ENCODE results near the gene CFH.
A peak's percentile ranks its signal among the peaks of the same experiment; 100 is the strongest.

The CFH gene

GRCh38 chr1:196659471-196659870 lies 7.6 kb downstream of the CFH start:
- Histone ChIP-seq H4K20me1 (no peaks in the 10 kb centered on the region), H3K9ac (no peak overlapping the region), H3K27ac (no peak overlapping the region), H3K36me3 (no peaks in the 10 kb centered on the region), H3K9me3 (replicated peaks in 1 of 11) (no peaks in the 10 kb centered on the region), H3K27me3 (no peaks in the 10 kb centered on the region), H3K4me1 (peaks cover 0 to 6% (median 0%) of the 10 kb centered on the region in 10 experiments; a peak in 1 of 20 replicates), H3K4me2 (no peak overlapping the region), H3K4me3 (no peak overlapping the region)
- TF ChIP-seq Cebpa-rat (IDR thresholded peaks at IDR 0.05), result no peak

- no peak overlapping the region for H3K9ac ChIP-seq
- no peaks in the 10 kb centered on the region for H3K36me3 ChIP-seq
- no peaks in the 10 kb centered on the region for H3K9me3 ChIP-seq (replicated peaks in 1 of 11)
- H3K4me1 ChIP-seq, result no peaks in the 10 kb centered on the region
- no peak overlapping the region for H3K27ac ChIP-seq
- TF ChIP-seq Cebpa-rat (IDR thresholded peaks at IDR 0.05), result no peak
- H3K4me2 ChIP-seq, result no peak overlapping the region; a peak in 1 of 22 replicates
- H4K20me1 ChIP-seq, result no peaks in the 10 kb centered on the region
- H3K4me3 ChIP-seq, result no peak overlapping the region
- no peaks in the 10 kb centered on the region for H3K27me3 ChIP-seq
These were observed 8.4 kb downstream of the CFH start for GRCh38 chr1:196660272-196660671.

GRCh38 chr1:196660852-196661251 lies 9.0 kb downstream of the CFH start:
- no peaks in the 10 kb centered on the region for H3K27me3 ChIP-seq
- H3K4me3 ChIP-seq, result peak overlapping the region in 1 of 10 experiments; percentile 26; a peak in 2 of 20 replicates
- H3K36me3 ChIP-seq, result no peaks in the 10 kb centered on the region
- no peaks in the 10 kb centered on the region for H3K9me3 ChIP-seq (replicated peaks in 1 of 11)
- no peaks in the 10 kb centered on the region for H3K4me1 ChIP-seq
- H3K27ac ChIP-seq, result no peak overlapping the region
- peak overlapping the region in 3 of 11 experiments; percentile 33 to 59 (median 35); a peak in 4 of 22 replicates for H3K4me2 ChIP-seq
- no peak for TF ChIP-seq Cebpa-rat (IDR thresholded peaks at IDR 0.05)
- no peak overlapping the region for H3K9ac ChIP-seq
- H4K20me1 ChIP-seq, result no peaks in the 10 kb centered on the region

DNA sequence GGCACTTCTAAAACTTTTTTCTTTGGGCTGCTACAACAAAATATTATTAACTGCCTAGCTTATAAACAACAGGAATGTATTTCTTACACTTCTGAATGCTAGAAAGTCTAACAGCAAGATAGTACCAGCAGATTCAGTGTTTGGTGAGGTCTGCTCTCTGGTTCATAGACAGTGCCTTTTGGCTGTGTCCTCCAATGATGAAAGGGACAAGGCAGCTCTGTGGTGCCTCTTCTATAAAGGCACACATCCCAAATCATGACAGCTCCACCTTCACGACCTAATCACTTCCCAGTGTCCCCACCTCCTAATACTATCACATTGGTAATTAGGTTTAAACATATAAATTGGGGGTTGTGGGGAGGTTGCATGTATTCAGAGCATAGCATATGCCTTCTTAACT lies 9.5 kb downstream of the CFH start:
- H3K4me3 ChIP-seq, result no peak overlapping the region
- no peak for TF ChIP-seq Cebpa-rat (IDR thresholded peaks at IDR 0.05)
- H4K20me1 ChIP-seq, result no peaks in the 10 kb centered on the region
- no peaks in the 10 kb centered on the region for H3K4me1 ChIP-seq
- H3K27me3 ChIP-seq, result no peaks in the 10 kb centered on the region
- no peaks in the 10 kb centered on the region for H3K36me3 ChIP-seq
- no peak overlapping the region for H3K4me2 ChIP-seq
- H3K9me3 ChIP-seq (replicated peaks in 1 of 11), result peaks cover 0 to under 1% (median 0%) of the 10 kb centered on the region in 11 experiments; a peak in 3 of 22 replicates
- no peak overlapping the region for H3K9ac ChIP-seq
- H3K27ac ChIP-seq, result no peak overlapping the region

DNA sequence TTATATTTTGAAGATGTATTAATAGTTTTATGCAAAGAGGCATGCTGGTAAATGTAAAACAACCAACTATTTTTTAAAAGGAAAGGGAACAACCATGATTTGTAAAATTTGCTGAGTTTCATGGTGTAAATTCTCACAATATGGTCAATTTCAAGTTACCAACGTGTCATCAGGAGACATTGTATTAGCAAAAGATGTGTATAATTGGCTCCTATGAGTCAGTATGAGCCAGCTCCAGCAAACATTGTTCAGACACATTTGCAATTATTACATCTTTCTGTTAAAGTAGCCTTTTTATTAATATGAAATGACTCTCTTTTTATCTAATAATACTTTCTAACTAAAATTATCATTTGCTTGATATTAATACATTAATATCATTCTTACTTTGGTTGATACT lies 15.3 kb downstream of the CFH start:
- H3K27ac ChIP-seq, result no peak overlapping the region
- peaks cover 0 to 32% (median 4%) of the 10 kb centered on the region in 11 experiments; a peak in 10 of 22 replicates for H3K9me3 ChIP-seq (replicated peaks in 1 of 11)
- TF ChIP-seq Cebpa-rat (IDR thresholded peaks at IDR 0.05), result no peak
- H3K9ac ChIP-seq, result no peak overlapping the region
- H3K27me3 ChIP-seq, result no peaks in the 10 kb centered on the region
- H3K4me2 ChIP-seq, result no peak overlapping the region
- no peaks in the 10 kb centered on the region for H3K36me3 ChIP-seq
- H4K20me1 ChIP-seq, result no peaks in the 10 kb centered on the region
- no peak overlapping the region for H3K4me3 ChIP-seq
- no peaks in the 10 kb centered on the region for H3K4me1 ChIP-seq

DNA sequence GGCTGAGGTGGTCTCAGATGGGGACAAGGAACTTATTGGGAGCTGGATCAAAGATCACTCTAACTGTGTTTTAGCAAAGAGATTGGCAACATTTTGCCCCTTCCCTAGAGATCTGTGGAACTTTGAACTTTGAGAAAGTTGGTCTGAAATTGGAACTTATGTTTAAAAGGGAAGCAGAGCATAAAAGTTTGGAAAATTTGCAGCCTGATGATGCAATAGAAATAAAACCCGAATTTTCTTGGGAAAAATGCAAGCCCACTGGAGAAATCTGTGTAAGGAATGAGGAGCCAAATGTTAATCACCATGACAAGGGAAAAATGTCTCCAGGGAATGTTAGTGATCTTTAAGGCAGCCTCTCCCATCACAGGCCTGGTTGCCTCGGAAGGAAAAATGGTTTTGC lies 17.2 kb downstream of the CFH start:
- Histone ChIP-seq H3K4me2 (no peak overlapping the region), H3K27ac (no peak overlapping the region), H3K27me3 (no peaks in the 10 kb centered on the region), H4K20me1 (no peaks in the 10 kb centered on the region), H3K9me3 (replicated peaks in 1 of 11) (peaks cover 0 to 32% (median 4%) of the 10 kb centered on the region in 11 experiments; a peak in 10 of 22 replicates), H3K36me3 (no peaks in the 10 kb centered on the region), H3K4me3 (no peak overlapping the region), H3K9ac (no peak overlapping the region), H3K4me1 (no peaks in the 10 kb centered on the region)
- TF ChIP-seq Cebpa-rat (IDR thresholded peaks at IDR 0.05), result no peak

- peaks cover 0 to 32% (median 4%) of the 10 kb centered on the region in 11 experiments; a peak in 10 of 22 replicates for H3K9me3 ChIP-seq (replicated peaks in 1 of 11)
- H3K27ac ChIP-seq, result no peak overlapping the region
- H3K4me2 ChIP-seq, result no peak overlapping the region
- H3K4me3 ChIP-seq, result no peak overlapping the region
- TF ChIP-seq Cebpa-rat (IDR thresholded peaks at IDR 0.05), result no peak
- H4K20me1 ChIP-seq, result no peaks in the 10 kb centered on the region
- H3K27me3 ChIP-seq, result no peaks in the 10 kb centered on the region
- no peaks in the 10 kb centered on the region for H3K36me3 ChIP-seq
- no peak overlapping the region for H3K9ac ChIP-seq
- no peaks in the 10 kb centered on the region for H3K4me1 ChIP-seq
These were observed 17.9 kb downstream of the CFH start for GRCh38 chr1:196669693-196670092.

- Histone ChIP-seq H3K4me1 (no peaks in the 10 kb centered on the region), H4K20me1 (no peaks in the 10 kb centered on the region), H3K9me3 (replicated peaks in 1 of 11) (peaks cover 0 to 5% (median 0%) of the 10 kb centered on the region in 11 experiments; a peak in 2 of 22 replicates), H3K36me3 (no peaks in the 10 kb centered on the region; a peak in 1 of 22 replicates), H3K27ac (no peak overlapping the region), H3K27me3 (no peaks in the 10 kb centered on the region), H3K4me2 (no peak overlapping the region), H3K4me3 (no peak overlapping the region), H3K9ac (no peak overlapping the region)
- no peak for TF ChIP-seq Cebpa-rat (IDR thresholded peaks at IDR 0.05)
These were observed 23.1 kb downstream of the CFH start for GRCh38 chr1:196674908-196675307.

DNA sequence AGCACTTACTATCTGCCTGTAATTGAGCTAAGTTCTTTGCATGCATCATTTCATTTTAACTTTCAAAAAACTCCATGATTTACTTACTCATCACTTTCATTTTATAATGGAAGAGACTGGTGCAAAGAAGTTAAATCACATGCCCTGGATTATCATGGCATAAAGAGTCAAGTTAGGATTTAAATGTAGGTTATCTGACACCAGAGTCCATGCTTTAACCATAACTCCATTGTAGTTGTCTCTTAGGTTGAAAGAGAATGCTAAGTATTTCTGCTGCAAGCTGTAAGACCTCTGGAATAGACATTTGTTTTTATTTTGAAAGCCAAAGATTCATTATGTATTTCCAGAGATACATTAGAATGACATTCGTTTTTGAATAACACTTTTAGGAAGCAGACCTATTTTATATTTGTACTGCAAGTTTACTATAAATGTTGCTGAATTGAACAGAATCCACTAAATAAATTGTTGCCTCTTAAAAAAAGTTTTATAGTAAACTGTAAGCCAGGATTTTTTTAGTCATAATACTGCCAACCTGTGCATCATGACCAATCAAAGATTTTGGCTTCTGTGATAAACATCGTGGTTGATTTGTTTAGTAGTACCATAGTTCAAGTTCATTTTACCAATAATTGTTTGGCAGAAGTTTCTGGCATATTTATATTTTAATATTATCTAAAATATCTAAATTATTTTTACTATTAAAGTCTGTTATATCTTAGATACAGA lies 26.1 kb downstream of the CFH start:
- no peak overlapping the region for H3K9ac ChIP-seq
- H3K4me3 ChIP-seq, result no peak overlapping the region
- H3K4me1 ChIP-seq, result no peaks in the 10 kb centered on the region
- H3K36me3 ChIP-seq, result no peaks in the 10 kb centered on the region; a peak in 1 of 22 replicates
- H3K27me3 ChIP-seq, result no peaks in the 10 kb centered on the region
- no peaks in the 10 kb centered on the region for H4K20me1 ChIP-seq
- no peaks in the 10 kb centered on the region for H3K9me3 ChIP-seq (replicated peaks in 1 of 11)
- TF ChIP-seq Cebpa-rat (IDR thresholded peaks at IDR 0.05), result no peak
- H3K27ac ChIP-seq, result no peak overlapping the region
- H3K4me2 ChIP-seq, result no peak overlapping the region

GRCh38 chr1:196678510-196678884 lies 26.7 kb downstream of the CFH start:
- H3K4me2 ChIP-seq, result no peak overlapping the region

More at GRCh38 chr1:196678510-196678884, 26.7 kb downstream of the CFH start:
- Histone ChIP-seq H3K9ac (no peak overlapping the region), H3K36me3 (no peaks in the 10 kb centered on the region; a peak in 1 of 22 replicates), H3K4me1 (no peaks in the 10 kb centered on the region), H3K27me3 (no peaks in the 10 kb centered on the region), H4K20me1 (no peaks in the 10 kb centered on the region), H3K27ac (no peak overlapping the region), H3K4me3 (no peak overlapping the region), H3K9me3 (replicated peaks in 1 of 11) (no peaks in the 10 kb centered on the region)
- TF ChIP-seq Cebpa-rat (IDR thresholded peaks at IDR 0.05), result no peak
